ENCODE data around the gene ZNF692. TPM values are rescaled to one million over a fixed set of nuclear protein-coding genes. Genes with fewer than 3 reads are reported as not detected.

The ZNF692 gene
- total RNA-seq, 4 donors from 2014 or later: 21.2 to 43.5 (median 29.2) TPM

- peak; percentile 83 to 85 for DNase-seq
- Histone ChIP-seq H3K36me3 (no peaks in the 10 kb centered on the region), H3K27me3 (no peaks in the 10 kb centered on the region), H3K27ac (peak overlapping the region; percentile 99), H3K9me3 (no peaks in the 10 kb centered on the region), H3K4me3 (peak overlapping the region; percentile 90 to 93), H3K4me1 (peaks cover 0 to 9% of the 10 kb centered on the region in 2 donors)
- TF ChIP-seq POLR2A (IDR thresholded peaks at IDR 0.05): peak; percentile 6 to 75
- peak in 1 of 4 experiments; percentile 14 for TF ChIP-seq CTCF (IDR thresholded peaks at IDR 0.05)
- intact Hi-C loops (cut with DNase I; ENCODE audit: low total_unique reads): loop anchor here (2.0 kb wide), 1 partner anchor 20 kb away; the partner anchor contains the start of gene ZNF692
Observed at GRCh38 chr1:248838357-248839167, 20.3 kb downstream of the ZNF692 start.

- no peaks in the 10 kb centered on the region for H3K27me3 ChIP-seq
- TF ChIP-seq CTCF (IDR thresholded peaks at IDR 0.05): no peak
- peak; percentile 81 to 91 for TF ChIP-seq POLR2A (IDR thresholded peaks at IDR 0.05)
- intact Hi-C loops (cut with DNase I; ENCODE audit: low total_unique reads): loop anchor here (2.0 kb wide), 1 partner anchor 21 kb away; the partner anchor contains the start of gene ZNF692
Observed at GRCh38 chr1:248837781-248838356, 21.0 kb downstream of the ZNF692 start, which contains the start of gene ZNF672. Gene ZNF672, plus strand, starts transcription at chr1:248838224. Its CDS starts 9,051 bp downstream, at chr1:248847275.

GRCh38 chr1:248837045-248837780 lies 21.7 kb downstream of the ZNF692 start:
- Histone ChIP-seq H3K27me3 (no peaks in the 10 kb centered on the region), H3K27ac (peak overlapping the region; percentile 99), H3K9me3 (no peaks in the 10 kb centered on the region), H3K36me3 (no peaks in the 10 kb centered on the region), H3K4me3 (peak overlapping the region; percentile 46 to 93), H3K4me1 (peaks cover 0 to 9% of the 10 kb centered on the region in 2 donors)
- TF ChIP-seq POLR2A (IDR thresholded peaks at IDR 0.05): no peak
- no peak for TF ChIP-seq CTCF (IDR thresholded peaks at IDR 0.05)
- DNase-seq: no peak
- intact Hi-C loops (cut with DNase I; ENCODE audit: low total_unique reads): no loop called here

More at GRCh38 chr1:248837781-248838356, 21.0 kb downstream of the ZNF692 start, which contains the start of gene ZNF672:
- Histone ChIP-seq H3K27ac (peak within 1 kb of the TSS; percentile 99), H3K4me3 (peak within 1 kb of the TSS; percentile 90 to 93), H3K36me3 (no peaks in the 10 kb centered on the region), H3K9me3 (no peaks in the 10 kb centered on the region), H3K4me1 (peaks cover 0 to 9% of the 10 kb centered on the region in 2 donors)
- DNase-seq: peak; percentile 98 to 99

GRCh38 chr1:248834343-248834940 lies 24.4 kb downstream of the ZNF692 start:
- DNase-seq: no peak
- H3K36me3 ChIP-seq: no peaks in the 10 kb centered on the region
- H3K9me3 ChIP-seq: no peaks in the 10 kb centered on the region
- H3K4me1 ChIP-seq: peaks cover 0 to 5% of the 10 kb centered on the region in 2 donors
- no peaks in the 10 kb centered on the region for H3K27me3 ChIP-seq
- no peak for TF ChIP-seq POLR2A (IDR thresholded peaks at IDR 0.05)
- TF ChIP-seq CTCF (IDR thresholded peaks at IDR 0.05): no peak
- no peak overlapping the region for H3K27ac ChIP-seq
- no peak overlapping the region for H3K4me3 ChIP-seq
- intact Hi-C loops (cut with DNase I; ENCODE audit: low total_unique reads): no loop called here
